GM19397 (cell line): ENCODE measurements around the gene FDXR.
A peak's percentile ranks its signal among the peaks of the same experiment; 100 is the strongest.
"Not testable (repeated sequence)": the region's sequence is repeated elsewhere in the genome, so short reads cannot be mapped to it uniquely, and the experiment has no call there.

Experiments used
- ATAC-seq: cut with Tn5 transposase; IDR thresholded peaks from one replicate; pipeline ENCODE4 v1.9.1; 2021; ENCODE audit warnings: mild to moderate bottlenecking, moderate library complexity; ENCODE audit not compliant: unreplicated experiment

Gene FDXR

DNA sequence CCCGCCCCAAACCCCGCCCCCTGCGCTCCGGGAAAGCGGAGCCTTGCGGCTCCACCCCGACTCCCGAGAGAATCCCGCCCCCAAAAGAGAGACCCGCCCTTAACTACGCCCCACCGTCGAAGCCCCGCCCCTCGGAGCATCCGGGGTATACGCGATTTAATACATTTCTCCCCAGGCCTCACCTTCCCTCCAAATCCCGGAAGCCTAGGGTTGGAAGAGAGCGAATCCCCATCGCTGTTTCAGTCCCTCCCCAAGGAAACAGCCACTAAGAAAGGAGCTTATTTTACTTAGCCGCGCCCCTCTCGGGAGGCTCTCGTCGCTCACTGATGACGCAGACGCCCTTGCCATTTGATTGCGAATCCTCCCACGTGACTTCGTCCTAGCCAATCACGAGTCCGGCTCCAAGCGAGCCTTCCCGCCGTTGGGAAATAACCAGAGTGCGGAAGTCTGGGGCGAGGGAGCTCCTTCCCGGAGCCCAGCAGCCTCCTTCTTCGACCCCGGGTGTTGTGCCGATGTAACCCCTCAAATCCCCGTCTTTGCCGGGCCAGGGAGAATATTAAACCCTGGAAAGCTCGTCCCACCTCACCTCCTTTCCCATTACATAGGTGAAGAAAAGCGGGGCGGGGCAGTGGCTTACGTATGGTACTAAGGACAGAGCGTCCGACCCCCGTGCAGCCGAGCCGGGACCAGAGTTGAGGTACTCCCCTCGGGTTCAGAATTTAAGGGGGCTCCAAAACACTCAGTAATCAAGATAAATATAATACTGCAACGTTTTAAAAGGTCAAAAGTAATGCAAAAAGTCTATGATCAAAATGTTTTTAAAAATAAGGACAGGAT lies 461 bp upstream of the FDXR start:
- ATAC-seq = peak; percentile 84

DNA sequence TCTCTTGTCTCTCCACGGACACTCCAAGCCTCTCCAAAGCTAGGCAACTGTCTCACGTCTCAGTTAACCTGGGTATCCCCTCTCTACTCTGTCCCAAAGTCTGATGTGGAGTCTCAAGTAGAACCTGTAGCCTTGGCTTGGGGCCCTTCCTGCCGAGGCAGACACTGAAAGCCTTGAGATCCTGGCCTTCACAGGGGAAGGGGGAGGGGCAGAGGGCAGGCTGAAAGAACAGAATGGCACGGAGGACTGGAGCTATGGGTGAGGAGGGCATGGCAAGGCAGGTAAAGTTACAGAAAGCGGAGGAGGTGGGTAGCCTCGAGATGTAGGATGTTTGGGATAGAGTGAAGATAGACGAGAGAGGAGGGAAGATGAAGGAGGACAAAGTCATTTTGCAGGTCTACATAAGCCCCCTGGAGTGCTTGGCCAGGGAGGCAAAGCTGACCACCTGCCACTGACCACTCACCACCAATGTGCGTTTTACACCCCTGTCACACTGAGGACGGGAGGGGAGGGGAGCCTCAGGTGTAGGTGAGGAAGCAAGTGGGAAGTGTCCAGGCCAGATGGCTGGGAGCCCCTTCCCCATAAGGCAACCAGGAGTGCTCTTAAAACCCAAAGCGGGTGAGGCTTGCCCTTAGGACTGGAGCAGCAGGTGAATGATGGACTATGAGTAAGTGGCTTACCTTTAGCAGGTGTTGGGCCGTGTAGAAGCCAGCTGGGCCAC lies 1.3 kb downstream of the FDXR start:
- no peak for ATAC-seq

- no peak for ATAC-seq
These were observed 2.3 kb downstream of the FDXR start for GRCh38 chr17:74870512-74870911.

- ATAC-seq = not testable (repeated sequence)
These were observed 2.8 kb downstream of the FDXR start for GRCh38 chr17:74870028-74870427.

DNA sequence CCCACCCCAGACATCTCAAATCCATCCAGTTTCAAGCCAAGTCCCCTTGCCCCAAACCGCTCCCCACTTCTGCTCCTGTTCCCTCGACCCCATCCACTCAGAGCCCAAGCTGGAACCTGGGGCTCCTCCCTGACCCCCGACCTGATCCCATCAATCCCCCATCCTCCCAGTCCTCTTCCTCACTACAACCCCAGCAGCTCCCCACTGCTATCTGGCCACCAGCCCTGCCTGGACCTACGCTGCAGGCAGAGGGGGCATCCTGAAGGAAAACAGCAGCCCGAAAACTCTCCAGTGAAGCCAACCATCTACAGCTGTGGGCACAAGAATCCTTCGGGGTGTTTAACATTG lies 3.9 kb downstream of the FDXR start:
- no peak for ATAC-seq

- ATAC-seq = no peak
These were observed 4.4 kb downstream of the FDXR start for GRCh38 chr17:74868251-74868907.

DNA sequence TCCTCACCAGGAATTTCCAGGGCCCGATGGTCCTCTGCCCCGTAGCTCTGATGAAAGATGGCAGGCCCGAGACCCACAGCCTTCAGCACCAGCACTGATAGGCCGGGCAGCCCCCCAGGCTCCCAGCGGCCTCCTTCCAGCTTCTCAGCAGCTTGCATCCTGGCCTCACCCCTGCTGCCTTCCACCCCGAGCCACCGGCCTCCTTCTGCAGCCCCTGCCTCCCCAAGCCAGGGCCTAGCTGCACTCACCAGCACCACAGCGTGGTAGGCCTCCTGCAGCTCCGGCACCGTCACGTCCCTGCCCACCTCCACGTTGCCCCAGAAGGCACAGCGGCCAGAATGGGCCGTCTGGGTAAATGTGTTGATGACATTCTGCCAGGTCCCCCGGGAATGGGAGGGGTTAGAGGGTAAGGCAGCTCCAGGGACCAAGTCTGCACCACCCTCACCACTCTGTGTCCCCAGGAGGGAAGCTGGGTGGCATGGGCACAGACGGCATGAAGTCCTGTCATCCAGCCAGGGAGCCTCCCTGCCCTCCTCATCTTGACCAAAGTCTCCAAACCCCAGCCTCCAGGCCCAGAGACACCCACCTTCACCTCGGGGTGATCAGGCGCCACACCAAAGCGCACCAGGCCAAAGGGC lies 6.5 kb downstream of the FDXR start:
- ATAC-seq = no peak

GRCh38 chr17:74865504-74866197 lies 7.1 kb downstream of the FDXR start:
- ATAC-seq = no peak

- ATAC-seq = no peak
These were observed 7.9 kb downstream of the FDXR start for GRCh38 chr17:74864866-74865395.

DNA sequence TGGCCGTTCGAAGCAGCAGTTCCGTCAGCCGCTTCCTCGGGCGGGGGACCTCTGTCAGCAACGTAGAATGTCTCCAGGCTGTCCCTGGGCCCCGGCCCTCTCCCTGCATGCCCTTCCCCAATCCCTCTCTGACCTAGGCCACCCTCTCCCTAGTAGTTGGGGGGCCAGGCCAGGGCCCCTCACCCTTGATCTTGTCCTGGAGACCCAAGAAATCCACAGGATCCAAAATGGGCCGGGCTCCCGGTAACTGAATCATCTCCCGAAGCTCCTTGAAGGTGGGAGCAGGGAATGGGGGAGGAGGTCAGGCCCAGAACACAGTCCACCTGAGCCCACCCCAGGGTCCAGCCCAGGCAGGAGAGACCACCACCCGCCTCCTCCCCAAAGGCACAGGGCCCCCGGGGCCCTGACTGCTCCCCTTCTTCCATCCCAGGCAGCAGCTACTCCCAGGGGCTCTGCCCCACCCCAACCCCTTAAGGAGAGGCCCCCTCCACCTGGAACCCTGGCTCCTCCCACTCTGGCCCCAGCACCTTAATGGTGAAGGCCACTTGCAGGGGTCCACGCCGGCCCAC lies 8.4 kb downstream of the FDXR start:
- ATAC-seq = no peak

DNA sequence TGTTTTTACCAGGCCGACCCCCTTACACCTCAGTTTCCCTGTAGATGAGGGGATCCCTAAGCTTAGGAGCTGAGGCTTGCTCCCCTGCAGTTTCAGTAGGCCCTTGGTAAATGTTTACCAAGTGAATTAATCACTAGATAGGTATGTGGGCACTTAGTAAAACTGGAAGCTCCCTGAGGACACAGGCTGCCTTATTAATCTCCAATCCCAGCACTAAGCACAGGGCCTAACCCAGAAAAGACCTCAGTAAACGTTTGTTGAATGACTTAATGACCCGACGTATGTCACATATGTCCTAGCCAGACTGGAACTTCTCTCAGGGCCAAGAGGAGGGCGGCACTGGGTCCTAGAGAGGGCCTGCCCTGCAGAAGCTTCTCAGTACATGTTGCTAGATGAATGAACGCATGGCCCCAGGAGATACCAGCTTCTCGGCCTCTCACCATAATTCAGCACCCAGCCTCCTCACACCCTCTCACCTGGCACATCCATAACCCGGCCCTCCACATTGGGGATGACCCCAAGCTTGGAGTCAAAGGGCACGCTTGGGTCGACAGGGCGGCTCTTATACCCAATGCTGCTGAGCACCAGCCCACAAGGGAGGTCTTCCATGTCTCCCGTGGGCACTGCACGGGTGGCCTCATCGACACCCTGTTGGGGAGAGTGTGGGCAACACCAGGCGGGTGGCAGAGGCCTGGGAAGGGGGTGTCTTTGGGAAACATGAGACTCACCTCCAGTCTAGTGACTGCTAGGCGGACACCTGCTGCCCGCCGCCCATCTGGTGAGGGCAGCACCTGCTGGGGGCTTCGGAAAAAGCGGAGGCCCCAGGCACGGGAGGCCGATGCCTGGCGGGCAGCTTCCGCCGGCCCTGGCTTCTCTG lies 9.1 kb downstream of the FDXR start:
- ATAC-seq = no peak

DNA sequence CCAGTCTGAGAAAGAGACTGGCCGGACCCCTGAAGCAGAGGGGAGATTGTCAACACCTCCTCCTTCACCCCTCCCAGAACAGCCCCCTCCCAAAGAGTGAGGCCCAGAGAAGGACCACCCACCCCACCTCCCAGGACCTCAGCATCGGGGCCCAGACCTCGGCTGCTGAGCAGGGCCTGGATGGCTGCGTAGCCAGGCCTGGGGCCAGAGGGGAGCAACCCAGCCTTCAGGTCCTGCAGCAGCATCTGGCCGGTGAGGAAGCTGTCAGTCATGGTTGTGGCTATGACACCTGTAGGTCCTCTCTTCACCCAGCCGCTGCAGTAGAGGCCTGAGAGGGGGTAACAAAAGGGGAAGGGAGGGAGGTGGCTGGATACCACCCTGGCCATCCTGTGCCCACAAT lies 9.9 kb downstream of the FDXR start:
- no peak for ATAC-seq

- no peak for ATAC-seq
These were observed 10.5 kb downstream of the FDXR start for GRCh38 chr17:74862108-74862901.

GRCh38 chr17:74861662-74862107 lies 11.1 kb downstream of the FDXR start:
- no peak for ATAC-seq

GRCh38 chr17:74860872-74861661 lies 11.7 kb downstream of the FDXR start:
- no peak for ATAC-seq

DNA sequence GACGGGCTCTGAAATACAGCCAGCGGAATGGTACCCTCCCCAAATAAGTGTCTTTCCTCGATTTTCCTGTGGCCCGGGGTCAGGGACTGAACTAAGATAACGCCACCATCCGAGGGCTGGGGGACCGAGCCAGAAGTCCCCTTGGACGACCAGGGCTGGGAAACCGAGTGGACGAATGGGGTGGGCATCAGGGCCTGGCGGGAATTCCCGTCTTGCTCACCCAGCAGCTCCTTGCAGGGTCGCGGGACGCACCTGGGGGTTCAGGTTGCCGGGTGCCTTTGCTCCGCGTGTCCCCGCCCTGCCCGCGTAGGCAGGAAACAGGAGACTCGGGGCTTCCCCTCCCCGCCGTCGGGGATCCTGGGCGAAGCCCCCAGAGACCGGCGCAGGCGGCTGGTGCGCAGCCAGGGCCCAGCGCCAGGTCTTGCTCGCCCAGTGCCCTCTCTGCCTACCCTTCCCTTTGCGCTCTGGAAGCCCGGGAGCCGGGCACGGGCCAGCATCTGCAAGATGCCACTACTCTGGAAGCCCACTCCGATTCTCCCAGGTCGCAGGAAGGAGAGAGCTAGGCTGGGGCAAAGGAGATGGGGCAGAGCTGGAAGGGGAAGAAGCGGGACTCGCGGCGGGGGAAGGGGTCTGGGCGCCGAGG lies 12.4 kb downstream of the FDXR start:
- ATAC-seq = no peak
